Measurements from ENCODE around the gene CATSPER1. TPM values are rescaled to one million over a fixed set of nuclear protein-coding genes. Genes with fewer than 3 reads are reported as not detected.

Gene CATSPER1
- not detected in 2 replicates for total RNA-seq

DNA sequence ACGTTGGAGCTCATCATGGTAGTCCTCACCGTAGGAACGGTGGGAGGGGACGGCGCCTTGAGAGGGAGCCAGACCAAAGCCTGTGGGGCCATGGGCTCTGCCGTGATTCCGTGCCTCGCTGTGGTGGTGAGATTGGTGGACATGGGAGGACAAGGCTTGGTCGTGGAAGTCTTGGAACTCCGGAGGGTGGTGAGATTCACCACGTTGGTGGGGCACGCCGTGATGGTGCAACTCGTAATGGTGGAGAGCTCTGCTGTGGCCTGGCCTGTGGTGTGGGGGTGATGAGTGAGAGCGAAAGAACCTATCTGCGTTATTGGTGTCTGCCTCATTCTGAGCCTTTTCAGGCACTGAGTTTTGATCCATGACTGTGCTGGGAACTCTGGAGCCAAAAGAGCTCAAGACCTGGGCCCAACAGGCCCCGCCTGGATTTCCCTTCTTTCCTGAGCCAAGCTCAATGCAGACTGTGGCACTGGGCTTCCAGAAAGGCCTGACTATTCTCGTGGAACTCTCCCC, at the start of gene CATSPER1:
CATSPER1 (minus strand) TSS at position 463 of the 513 bp plus-strand sequence; CDS start at position 363, 100 bp downstream.

DNA sequence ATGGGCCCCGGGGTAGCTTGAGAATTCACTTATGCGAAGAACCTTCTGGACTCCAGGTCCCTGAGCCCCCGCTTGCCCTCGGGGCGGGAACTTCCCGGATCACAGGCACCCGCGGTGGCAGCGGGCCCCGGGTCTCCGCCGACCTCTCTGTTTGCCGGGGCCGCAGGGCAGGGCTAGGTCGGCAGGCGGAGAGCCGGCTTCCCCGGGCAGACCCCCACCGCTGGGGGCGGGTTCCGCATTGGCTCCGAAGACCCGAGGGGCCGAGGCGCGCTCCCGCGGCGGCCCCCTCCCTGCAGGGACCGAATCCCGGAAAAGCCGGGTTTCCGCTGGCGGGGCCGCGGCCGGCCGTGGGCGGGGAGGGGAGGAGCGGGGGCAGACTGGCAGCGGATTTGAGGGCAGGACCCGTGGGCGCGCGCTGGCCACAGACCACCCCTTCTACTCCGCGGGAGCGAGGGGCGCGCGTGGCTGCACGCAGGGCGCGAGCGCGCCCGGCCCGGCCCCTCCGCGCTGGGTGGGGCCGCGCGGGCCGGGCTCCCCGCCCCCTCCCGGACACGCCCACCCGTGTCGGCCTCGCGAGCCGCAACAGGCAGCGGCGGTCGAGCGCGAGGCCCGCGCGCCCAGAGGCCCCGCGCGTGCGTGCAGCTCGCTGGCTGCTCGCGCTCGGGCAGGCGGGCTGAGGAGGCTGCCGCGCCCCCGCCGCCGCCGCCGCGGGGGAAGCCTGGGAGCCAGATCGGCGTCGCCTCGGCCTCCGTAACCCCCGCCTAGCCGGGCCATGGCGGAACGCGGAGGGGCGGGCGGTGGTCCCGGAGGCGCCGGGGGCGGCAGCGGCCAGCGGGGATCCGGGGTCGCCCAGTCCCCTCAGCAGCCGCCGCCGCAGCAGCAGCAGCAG, 43.7 kb upstream of the CATSPER1 start, which contains the start of gene PACS1:
PACS1 (plus strand) TSS at position 558 of the 889 bp plus-strand sequence; CDS start at position 773, 215 bp downstream.

DNA sequence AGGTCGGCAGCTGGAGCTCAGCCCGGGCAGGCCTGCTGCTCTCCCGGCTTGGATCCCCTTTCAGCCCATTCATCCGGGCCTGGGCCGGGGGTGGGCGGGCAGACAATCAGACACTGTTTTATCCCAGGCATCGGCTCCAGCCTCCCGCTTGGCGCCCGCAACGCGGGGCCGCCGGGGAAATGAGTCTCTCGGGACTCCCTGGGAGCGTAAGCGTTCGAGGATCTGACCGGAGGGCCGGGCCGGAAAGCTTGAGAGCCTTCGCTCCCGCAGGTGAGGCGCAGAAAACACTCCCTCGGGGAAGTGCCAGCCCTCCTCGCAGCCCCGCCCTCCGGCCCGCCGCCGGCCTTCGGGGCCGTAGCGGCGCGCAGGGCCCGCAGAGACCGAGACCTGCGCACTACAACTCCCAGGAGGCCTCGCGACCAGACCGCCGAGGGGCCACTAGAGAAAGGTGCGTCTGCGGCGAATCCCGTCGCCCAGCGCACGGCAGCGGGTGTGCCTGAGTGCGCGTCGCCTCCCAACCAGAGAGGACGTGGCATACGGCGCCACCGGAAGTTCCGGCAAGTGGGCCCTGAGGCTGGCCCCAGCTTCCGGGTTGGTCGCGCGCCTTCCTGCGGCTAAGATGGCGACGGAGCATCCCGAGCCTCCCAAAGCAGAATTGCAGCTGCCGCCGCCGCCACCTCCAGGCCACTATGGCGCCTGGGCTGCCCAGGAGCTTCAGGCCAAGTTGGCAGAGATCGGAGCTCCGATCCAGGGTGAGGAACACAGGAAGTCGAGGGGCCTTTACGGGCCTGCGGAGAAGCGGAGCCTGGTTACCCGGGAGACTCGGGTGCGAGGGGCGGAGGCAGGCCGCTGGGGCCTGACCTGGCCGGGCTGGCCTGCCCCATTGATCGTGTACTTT, 25.7 kb upstream of the CATSPER1 start, which contains the start of gene SF3B2:
SF3B2 (plus strand) TSS at position 599 of the 898 bp plus-strand sequence; CDS start at position 620, 21 bp downstream.

DNA sequence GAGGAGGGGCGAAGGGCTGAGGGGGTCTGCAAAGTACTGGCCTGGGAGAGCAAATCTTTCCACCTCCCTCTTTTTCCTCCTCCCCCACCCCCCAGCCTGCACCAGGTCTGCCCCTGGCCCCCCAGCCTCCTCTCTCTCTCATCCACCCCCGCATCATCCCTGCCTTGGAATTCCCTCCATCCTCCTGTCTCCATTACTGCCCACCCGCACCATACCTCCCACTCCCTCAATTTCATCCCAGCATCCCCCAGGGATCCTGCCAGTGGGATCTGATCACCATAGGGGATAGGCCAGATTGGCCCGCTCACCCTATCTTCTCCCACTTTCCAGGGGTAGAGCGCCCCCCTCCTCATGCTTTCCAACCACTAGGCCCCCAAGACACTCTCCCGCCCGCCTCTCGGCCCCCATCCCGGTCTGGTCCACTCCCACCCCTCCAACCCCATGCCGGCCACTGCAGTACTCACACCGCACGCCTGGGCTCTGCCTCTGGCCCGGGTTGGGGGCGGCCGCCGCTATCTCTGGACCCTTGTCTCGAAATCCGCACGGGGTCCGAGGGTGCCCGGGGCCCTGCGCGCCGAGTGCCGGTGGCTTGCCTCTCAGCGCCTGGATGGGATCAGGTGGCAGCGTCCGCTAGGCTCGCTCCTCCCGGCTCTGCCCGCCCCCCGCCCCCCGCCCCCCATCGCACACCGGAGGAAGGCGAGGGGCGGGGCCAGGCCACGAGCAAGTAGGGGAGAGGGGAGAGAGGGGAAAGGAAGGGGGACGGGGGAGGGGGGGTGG, 22.5 kb upstream of the CATSPER1 start, which contains the start of gene GAL3ST3:
GAL3ST3 (minus strand) TSS at position 615 of the 777 bp plus-strand sequence. CDS start 3,746 bp downstream, outside the sequence.

DNA sequence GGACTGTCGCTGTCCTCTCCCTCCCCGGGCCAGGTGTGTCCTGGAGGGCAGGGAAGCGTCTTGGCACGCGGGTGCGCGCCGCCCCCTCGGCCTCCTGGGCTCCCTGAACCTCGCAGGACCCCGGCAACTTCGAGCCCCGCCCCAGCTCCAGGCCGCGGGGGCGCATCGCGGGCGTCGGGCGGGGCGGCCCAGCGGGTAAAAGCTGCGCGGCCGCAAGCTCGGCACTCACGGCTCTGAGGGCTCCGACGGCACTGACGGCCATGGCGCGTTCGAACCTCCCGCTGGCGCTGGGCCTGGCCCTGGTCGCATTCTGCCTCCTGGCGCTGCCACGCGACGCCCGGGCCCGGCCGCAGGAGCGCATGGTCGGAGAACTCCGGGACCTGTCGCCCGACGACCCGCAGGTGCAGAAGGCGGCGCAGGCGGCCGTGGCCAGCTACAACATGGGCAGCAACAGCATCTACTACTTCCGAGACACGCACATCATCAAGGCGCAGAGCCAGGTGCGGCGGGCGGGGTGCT, 14.4 kb downstream of the CATSPER1 start, which contains the start of gene CST6:
CST6 (plus strand) TSS at position 224 of the 519 bp plus-strand sequence; CDS start at position 261, 37 bp downstream.

DNA sequence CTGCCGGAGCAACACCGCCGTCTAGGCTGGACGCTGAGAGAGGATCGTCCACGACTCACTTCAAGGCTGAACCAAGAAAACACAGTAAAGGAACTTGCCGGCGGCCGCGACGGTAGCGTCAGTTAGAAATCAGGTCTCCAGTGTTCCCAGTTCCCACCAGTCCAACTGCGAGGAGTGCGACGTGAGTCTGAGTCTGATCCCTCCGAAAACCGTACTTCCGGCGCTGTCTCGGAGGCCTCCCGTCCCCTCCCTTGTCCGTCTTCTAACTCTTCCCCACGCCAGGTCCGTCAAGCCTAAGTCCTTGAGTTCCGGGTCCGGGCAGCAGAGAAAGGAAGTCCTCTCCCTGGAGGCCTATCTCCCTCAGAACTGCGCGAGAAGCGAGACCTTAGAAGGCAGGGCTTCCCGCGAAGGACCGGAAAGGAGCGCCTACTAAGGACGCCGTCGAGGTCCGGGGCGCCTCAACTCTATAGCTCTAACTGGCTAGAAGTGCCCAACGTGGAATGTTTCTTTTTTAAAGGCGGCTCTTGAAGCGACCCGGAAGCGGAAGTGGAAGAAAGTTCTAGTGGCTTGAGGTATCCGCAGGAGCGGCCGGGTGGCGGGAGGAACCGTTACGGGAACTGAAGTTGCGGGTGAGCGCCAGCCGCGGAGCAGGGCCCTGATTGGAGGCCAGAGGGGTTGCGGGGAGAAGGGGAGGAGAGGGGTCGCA, 24.2 kb downstream of the CATSPER1 start, which contains the start of the genes BANF1 and EIF1AD:
BANF1 (plus strand) TSS at position 562 of the 706 bp plus-strand sequence. CDS start 748 bp downstream, outside the sequence.
EIF1AD (minus strand) TSS at position 216 of the 706 bp plus-strand sequence. CDS start 1,768 bp downstream, outside the sequence.

Other genes with a start within 250 kb of the CATSPER1 start
- gene AP5B1, start 245.5 kb downstream of the CATSPER1 start, total RNA-seq, result 11.0 and 24.5 TPM in 2 replicates
- under 0.01 TPM in 1 of 2 replicates, not detected in the other for gene OVOL1, start 239.4 kb downstream of the CATSPER1 start, total RNA-seq
- gene SNX32, start 192.5 kb downstream of the CATSPER1 start, total RNA-seq, result 0.13 and 3.1 TPM in 2 replicates
- gene CFL1, start 168.3 kb downstream of the CATSPER1 start, total RNA-seq, result 940 and 1,907 TPM in 2 replicates
- gene MUS81, start 166.0 kb downstream of the CATSPER1 start, total RNA-seq, result 38.3 and 43.1 TPM in 2 replicates
- gene EFEMP2, start 153.7 kb downstream of the CATSPER1 start, total RNA-seq, result 127 and 206 TPM in 2 replicates
- not detected in 2 replicates for gene CTSW, start 146.6 kb downstream of the CATSPER1 start, total RNA-seq
- gene FIBP, start 138.0 kb downstream of the CATSPER1 start, total RNA-seq, result 122 and 222 TPM in 2 replicates
- gene CCDC85B, start 135.8 kb downstream of the CATSPER1 start, total RNA-seq, result 138 and 155 TPM in 2 replicates
- 26.8 and 88.8 TPM in 2 replicates for gene FOSL1, start 126.1 kb downstream of the CATSPER1 start, total RNA-seq
- gene C11orf68, start 107.4 kb downstream of the CATSPER1 start, total RNA-seq, result 20.0 and 36.6 TPM in 2 replicates
- gene DRAP1, start 107.1 kb downstream of the CATSPER1 start, total RNA-seq, result 125 and 209 TPM in 2 replicates
- gene TSGA10IP, start 81.0 kb downstream of the CATSPER1 start, total RNA-seq, result not detected in 2 replicates
- 27.7 and 41.0 TPM in 2 replicates for gene SART1, start 64.7 kb downstream of the CATSPER1 start, total RNA-seq
- gene EIF1AD, start 24.3 kb downstream of the CATSPER1 start, total RNA-seq, result 17.3 and 33.9 TPM in 2 replicates
- gene BANF1, start 24.0 kb downstream of the CATSPER1 start, total RNA-seq, result 49.9 and 112 TPM in 2 replicates
- gene CST6, start 14.5 kb downstream of the CATSPER1 start, total RNA-seq, result 22.1 TPM in 1 of 2 replicates, not detected in the other
- gene GAL3ST3, start 22.7 kb upstream of the CATSPER1 start, total RNA-seq, result 0.91 and 1.8 TPM in 2 replicates
- gene SF3B2, start 25.9 kb upstream of the CATSPER1 start, total RNA-seq, result 157 and 172 TPM in 2 replicates
- 22.9 and 26.6 TPM in 2 replicates for gene PACS1, start 43.8 kb upstream of the CATSPER1 start, total RNA-seq
- gene KLC2, start 231.2 kb upstream of the CATSPER1 start, total RNA-seq, result 19.0 and 19.4 TPM in 2 replicates
- 106 and 159 TPM in 2 replicates for gene RAB1B, start 242.2 kb upstream of the CATSPER1 start, total RNA-seq

Data from epithelial cell of alveolus of lung (primary cell).